HG03060 (cell line): ENCODE measurements around the gene DEPDC4.

ENCODE experiments used
- ATAC-seq: cut with Tn5 transposase; IDR thresholded peaks from one replicate; pipeline ENCODE4 v1.9.1; 2021; ENCODE audit warnings: low read depth, moderate number of reproducible peaks; ENCODE audit not compliant: unreplicated experiment

Gene DEPDC4

GRCh38 chr12:100219328-100220109, 47.4 kb downstream of the DEPDC4 start:
- ATAC-seq, result no peak

GRCh38 chr12:100216337-100216736, 50.5 kb downstream of the DEPDC4 start:
- ATAC-seq, result no peak

- ATAC-seq, result no peak
These were observed 51.7 kb downstream of the DEPDC4 start for GRCh38 chr12:100215209-100215608.

- no peak for ATAC-seq
These were observed 52.4 kb downstream of the DEPDC4 start for GRCh38 chr12:100214518-100214917.

GRCh38 chr12:100213016-100213891, 53.6 kb downstream of the DEPDC4 start:
- no peak for ATAC-seq

- ATAC-seq, result no peak
These were observed 55.2 kb downstream of the DEPDC4 start for GRCh38 chr12:100211698-100212097.

- ATAC-seq, result no peak
These were observed 58.0 kb downstream of the DEPDC4 start for GRCh38 chr12:100208834-100209233.

GRCh38 chr12:100207311-100207710, 59.6 kb downstream of the DEPDC4 start:
- no peak for ATAC-seq

GRCh38 chr12:100201604-100202423, 65.1 kb downstream of the DEPDC4 start:
- no peak for ATAC-seq

- ATAC-seq, result peak; percentile 90
These were observed 66.3 kb downstream of the DEPDC4 start, which contains the start of gene ACTR6 for GRCh38 chr12:100200463-100201181. TSS of gene ACTR6 (plus strand) at chr12:100200815. CDS start at chr12:100200852, 37 bp downstream.

GRCh38 chr12:100199347-100200149, 67.3 kb downstream of the DEPDC4 start:
- peak; percentile 32 for ATAC-seq

- no peak for ATAC-seq
These were observed 67.9 kb downstream of the DEPDC4 start for GRCh38 chr12:100199023-100199346.

GRCh38 chr12:100197486-100197885, 69.4 kb downstream of the DEPDC4 start:
- no peak for ATAC-seq

GRCh38 chr12:100193085-100193484, 73.8 kb downstream of the DEPDC4 start:
- ATAC-seq, result no peak
